GM18507 (cell line): ENCODE measurements around the gene TMEM247.
A peak's percentile ranks its signal among the peaks of the same experiment; 100 is the strongest.
"Not testable (repeated sequence)": the region's sequence is repeated elsewhere in the genome, so short reads cannot be mapped to it uniquely, and the experiment has no call there.

Source experiments
- DNase-seq: peaks from one replicate; pipeline ENCODE4 v3.0.0; 2011; ENCODE audit warnings: low read depth; ENCODE audit not compliant: insufficient read length; ENCODE audit errors: extremely low spot score
- FAIRE-seq: peaks from 2 replicates; lab custom pipeline; 2011; peaks lifted over from hg19 to GRCh38; lab: Jason Lieb, UNC

TMEM247 gene

GRCh38 chr2:46506131-46506706, 26.9 kb downstream of the TMEM247 start:
- no peak for FAIRE-seq
- no peak for DNase-seq

GRCh38 chr2:46508312-46508711, 28.9 kb downstream of the TMEM247 start:
- DNase-seq (no peak), FAIRE-seq (no peak)

- DNase-seq (no peak), FAIRE-seq (no peak)
Observed at GRCh38 chr2:46508759-46509158, 29.4 kb downstream of the TMEM247 start.

GRCh38 chr2:46509804-46510203, 30.4 kb downstream of the TMEM247 start:
- DNase-seq (no peak), FAIRE-seq (no peak)

GRCh38 chr2:46510598-46511177, 31.3 kb downstream of the TMEM247 start:
- no peak for FAIRE-seq
- no peak for DNase-seq

- DNase-seq, result no peak
- no peak for FAIRE-seq
Observed at GRCh38 chr2:46512185-46512584, 32.8 kb downstream of the TMEM247 start.

- no peak for FAIRE-seq
Observed at GRCh38 chr2:46514738-46515137, 35.4 kb downstream of the TMEM247 start.

GRCh38 chr2:46517485-46517884, 38.1 kb downstream of the TMEM247 start:
- FAIRE-seq, result no peak
- DNase-seq, result no peak

More at GRCh38 chr2:46514738-46515137, 35.4 kb downstream of the TMEM247 start:
- DNase-seq, result no peak

GRCh38 chr2:46518861-46519260, 39.5 kb downstream of the TMEM247 start:
- no peak for FAIRE-seq
- no peak for DNase-seq

GRCh38 chr2:46519265-46519664, 39.9 kb downstream of the TMEM247 start:
- FAIRE-seq, result no peak

GRCh38 chr2:46520130-46520711, 40.9 kb downstream of the TMEM247 start:
- DNase-seq (no peak), FAIRE-seq (no peak)

More at GRCh38 chr2:46519265-46519664, 39.9 kb downstream of the TMEM247 start:
- no peak for DNase-seq

- DNase-seq, result no peak
- FAIRE-seq, result peak; percentile 67
Observed at GRCh38 chr2:46521215-46521683, 41.9 kb downstream of the TMEM247 start.

GRCh38 chr2:46522385-46522784, 43.0 kb downstream of the TMEM247 start:
- not testable (repeated sequence) for FAIRE-seq, DNase-seq

- FAIRE-seq (no peak), DNase-seq (no peak)
Observed at GRCh38 chr2:46525522-46526155, 46.3 kb downstream of the TMEM247 start.

GRCh38 chr2:46528880-46529279, 49.5 kb downstream of the TMEM247 start:
- DNase-seq (no peak), FAIRE-seq (no peak)

GRCh38 chr2:46530639-46531038, 51.3 kb downstream of the TMEM247 start:
- FAIRE-seq (no peak), DNase-seq (no peak)

GRCh38 chr2:46531863-46532262, 52.5 kb downstream of the TMEM247 start:
- no peak for FAIRE-seq
- DNase-seq, result no peak
